Thyroid gland (tissue), 4 donors: ENCODE measurements around the gene CFAP20DC.

Source experiments
- CTCF ChIP-seq, 6 experiments: fragments of 200-600 bp in 3 of 6; fragments of 450-650 bp in 3 of 6; sonication (generic) in 3 of 6; IDR thresholded peaks; one replicate each; pipeline ENCODE4 v1.5.1; 2016 to 2019; ENCODE audit warnings: antibody characterized with exemption in 6 of 6, mild to moderate bottlenecking in 2 of 6, inconsistent platforms in 1 of 6, moderate library complexity in 1 of 6
- POLR2A ChIP-seq, 2 donors: fragments of 450-650 bp; IDR thresholded peaks; one replicate each; pipeline ENCODE4 v1.6.1; 2017; ENCODE audit warnings: antibody characterized with exemption in 2 of 2, mild to moderate bottlenecking in 2 of 2, moderate library complexity in 1 of 2

GRCh38 chr3:59094446-59094845, 44.6 kb upstream of the CFAP20DC start:
- TF ChIP-seq POLR2A (IDR thresholded peaks at IDR 0.05) (no peak), CTCF (IDR thresholded peaks at IDR 0.05) (no peak)
